Stimulated activated naive CD8-positive, alpha-beta T cell treated with anti-CD3 and anti-CD28 coated beads, Interleukin-15, Interleukin-2, amounts not matched to agents 100 U/mL and 50 U/mL, for 24 hours (primary cell): ENCODE data around the gene COL4A2.

Experiments
- ATAC-seq: fragments of 150-1000 bp; cut with Tn5 transposase; one replicate; pipeline ENCODE4 v1.10.0; 2021
- DNase-seq: peaks from one replicate; pipeline ENCODE4 v3.0.0; 2021

Gene COL4A2

DNA sequence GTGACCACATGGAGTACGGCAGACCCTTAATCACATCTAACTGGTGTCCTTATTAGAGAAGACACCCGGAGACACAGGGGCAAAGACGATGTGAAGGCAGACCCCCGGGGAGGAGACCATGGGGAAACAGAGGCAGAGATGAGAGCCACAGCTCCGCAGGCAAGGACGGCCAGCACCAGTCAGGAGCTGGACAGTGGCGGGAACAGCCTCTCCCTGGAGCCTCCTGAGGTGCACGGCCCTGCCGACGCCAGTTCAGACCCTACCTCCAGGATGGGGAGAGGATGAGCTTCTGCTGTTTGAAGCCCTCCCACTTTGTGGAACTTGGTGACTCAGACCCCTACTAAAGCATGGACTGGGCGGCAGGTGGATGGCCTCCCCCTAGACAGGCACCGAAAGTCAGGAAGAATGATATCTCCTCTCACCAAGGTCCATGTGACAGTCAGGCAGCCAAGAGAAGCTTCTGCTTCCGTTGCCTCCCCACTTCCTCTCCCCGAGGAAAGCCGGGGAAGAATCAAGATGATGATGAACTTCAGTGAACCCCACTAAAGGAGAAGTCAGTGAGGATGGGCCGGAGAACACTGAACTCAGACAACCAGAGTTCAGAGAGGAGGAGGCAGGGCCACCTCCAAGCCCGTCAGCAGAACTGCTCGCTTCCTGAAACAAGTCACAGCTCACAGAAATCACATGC lies 229.1 kb downstream of the COL4A2 start:
- DNase-seq (no peak), ATAC-seq (peak; percentile 40)

- ATAC-seq = no peak
Measured at GRCh38 chr13:110538632-110539031, 231.5 kb downstream of the COL4A2 start.

GRCh38 chr13:110539894-110540293 lies 232.8 kb downstream of the COL4A2 start:
- ATAC-seq (no peak), DNase-seq (no peak)

More at GRCh38 chr13:110538632-110539031, 231.5 kb downstream of the COL4A2 start:
- no peak for DNase-seq

- DNase-seq (no peak), ATAC-seq (no peak)
Measured at GRCh38 chr13:110540871-110541525, 233.9 kb downstream of the COL4A2 start.

- ATAC-seq (no peak), DNase-seq (no peak)
Measured at GRCh38 chr13:110541526-110541920, 234.4 kb downstream of the COL4A2 start.

DNA sequence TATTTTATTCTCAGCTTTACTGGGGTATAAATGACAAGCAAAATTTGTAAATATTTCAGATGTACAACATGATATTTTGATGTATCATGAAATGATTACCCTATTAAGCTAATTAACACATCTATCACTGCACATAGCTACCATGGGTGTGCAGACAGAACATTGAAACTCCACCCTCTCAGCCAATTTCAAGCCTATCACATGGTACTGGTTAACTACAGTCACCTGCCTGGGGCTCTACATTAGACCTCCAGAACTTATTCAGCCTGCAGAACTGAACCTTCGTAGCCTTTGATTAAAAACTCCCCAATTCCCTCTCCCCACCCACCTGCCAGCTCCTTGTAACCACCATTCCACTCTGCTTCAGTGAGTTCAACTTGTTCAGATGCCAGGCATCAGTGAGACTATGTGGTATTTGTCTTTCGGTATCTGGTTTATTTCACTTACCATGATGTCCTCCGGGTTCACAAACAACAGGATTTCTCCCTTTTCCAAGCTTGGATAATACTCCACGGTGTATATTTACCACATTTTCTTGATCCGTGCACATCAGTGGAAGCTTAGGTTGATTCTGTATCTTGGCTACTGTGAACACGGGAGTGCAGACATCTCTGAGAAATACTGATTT lies 235.2 kb downstream of the COL4A2 start:
- DNase-seq (no peak), ATAC-seq (no peak)

GRCh38 chr13:110546378-110546777 lies 239.3 kb downstream of the COL4A2 start:
- DNase-seq = no peak
- ATAC-seq = no peak

DNA sequence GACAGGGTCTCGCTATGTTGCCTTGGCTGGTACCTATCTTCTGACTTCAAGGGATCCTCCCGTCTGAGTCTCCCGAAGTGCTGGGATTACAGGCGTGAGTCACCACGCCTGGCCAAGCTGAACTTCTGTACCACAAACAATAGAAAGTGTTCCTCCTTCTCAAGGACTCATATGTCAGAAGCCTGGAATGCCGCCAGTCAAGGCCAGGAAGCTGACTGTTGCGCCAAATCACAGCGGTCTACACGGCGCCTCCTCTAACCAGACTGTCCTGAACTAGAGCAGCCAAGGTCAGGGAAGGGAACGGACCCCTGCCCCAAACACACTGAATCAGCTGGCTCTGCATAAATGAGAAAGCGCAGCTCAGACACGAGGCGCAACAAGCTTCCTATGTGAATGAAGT lies 239.8 kb downstream of the COL4A2 start:
- DNase-seq (no peak), ATAC-seq (no peak)

GRCh38 chr13:110548891-110549794 lies 242.1 kb downstream of the COL4A2 start:
- DNase-seq = no peak
- no peak for ATAC-seq

DNA sequence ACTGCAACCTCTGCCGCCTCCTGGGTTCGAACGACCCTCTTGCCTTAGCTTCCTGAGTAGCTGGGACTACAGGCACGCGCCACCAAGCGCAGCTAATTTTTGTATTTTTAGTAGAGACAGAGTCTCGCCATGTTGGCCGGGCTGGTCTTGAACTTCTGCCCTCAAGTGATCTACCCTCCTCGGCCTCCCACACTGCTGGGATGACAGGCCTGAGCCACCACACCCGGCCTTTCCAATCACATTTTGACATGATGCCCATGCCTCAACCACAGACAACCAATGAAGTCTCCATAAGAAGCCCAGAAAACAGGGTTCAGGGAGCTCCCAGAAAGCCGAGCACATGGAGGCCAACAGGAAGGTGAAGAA lies 242.7 kb downstream of the COL4A2 start:
- ATAC-seq (no peak), DNase-seq (no peak)

DNA sequence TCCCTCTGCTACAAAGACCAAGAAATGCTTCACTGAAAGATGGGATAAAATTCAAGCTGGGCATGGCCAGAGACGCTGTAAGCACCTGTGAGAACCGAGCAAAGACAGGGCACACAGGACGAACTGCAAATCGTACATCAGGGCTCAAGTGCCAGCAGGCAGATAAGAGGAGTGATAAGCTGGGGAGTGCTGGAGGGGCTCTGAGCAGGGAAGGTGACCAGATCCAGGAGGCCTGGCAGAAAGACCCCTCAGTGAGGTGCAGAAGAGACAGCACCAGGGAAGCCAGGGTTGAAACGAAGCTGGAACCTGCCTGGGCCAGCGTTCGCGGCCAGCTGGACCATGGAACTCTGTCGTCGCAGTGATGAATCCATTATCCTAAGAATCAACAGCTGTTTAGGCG lies 244.2 kb downstream of the COL4A2 start:
- ATAC-seq (no peak), DNase-seq (no peak)

GRCh38 chr13:110552767-110553166 lies 245.7 kb downstream of the COL4A2 start:
- no peak for DNase-seq
- ATAC-seq = no peak

DNA sequence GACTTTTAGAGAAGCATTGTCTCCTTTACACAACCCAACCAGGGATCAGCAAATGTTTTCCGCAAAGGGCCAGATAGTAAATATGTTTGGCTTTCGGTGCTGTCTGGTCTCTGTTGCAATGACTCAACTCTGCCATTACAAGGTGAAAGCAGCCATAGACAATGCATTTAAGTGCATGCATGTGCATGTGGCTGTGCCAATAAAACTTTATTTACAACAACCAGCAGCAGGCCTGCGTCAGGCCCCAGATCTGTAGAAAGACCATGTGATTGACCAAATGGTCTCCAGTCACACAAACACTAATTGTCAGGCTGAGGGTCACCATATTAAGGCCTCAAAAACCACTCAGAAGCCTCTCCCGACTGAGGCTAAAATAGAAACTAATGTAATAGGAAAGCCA lies 246.3 kb downstream of the COL4A2 start:
- ATAC-seq = no peak
- DNase-seq = no peak

GRCh38 chr13:110554227-110554836 lies 247.2 kb downstream of the COL4A2 start:
- DNase-seq = no peak
- ATAC-seq = no peak

GRCh38 chr13:110554946-110555345 lies 247.9 kb downstream of the COL4A2 start:
- DNase-seq = no peak
- ATAC-seq = no peak

DNA sequence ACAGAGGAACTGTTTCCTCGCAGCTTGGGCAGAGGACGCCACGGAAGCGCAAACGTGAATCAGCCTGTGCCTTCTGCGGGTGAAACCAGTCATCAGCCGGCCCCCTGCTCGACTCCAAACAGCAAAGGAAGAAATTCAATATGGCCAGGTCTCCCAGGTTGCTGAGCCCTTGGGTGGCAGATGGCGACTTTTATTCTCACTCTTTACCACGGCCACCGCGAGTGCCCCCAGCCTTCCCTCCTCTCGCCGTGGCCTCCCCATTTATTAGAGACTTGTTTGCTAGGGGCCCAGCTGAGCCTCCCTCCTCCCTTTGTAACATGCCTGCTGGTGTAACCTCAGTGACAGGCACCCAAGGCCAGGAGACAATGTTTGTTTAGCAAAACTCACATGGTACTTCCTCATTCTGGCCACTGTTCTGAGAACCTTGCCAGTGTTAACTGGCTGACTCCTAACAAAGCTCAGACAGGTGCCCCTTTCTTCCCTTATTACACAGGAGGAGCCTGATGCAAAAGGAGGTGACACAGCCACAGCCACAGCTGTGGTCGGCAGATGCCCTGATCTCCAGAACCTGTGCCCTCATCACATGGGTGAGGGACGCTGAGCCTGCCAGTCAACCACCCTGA lies 248.6 kb downstream of the COL4A2 start:
- no peak for ATAC-seq

GRCh38 chr13:110556224-110556606 lies 249.1 kb downstream of the COL4A2 start:
- ATAC-seq (no peak), DNase-seq (no peak)

More for the DNA sequence above, 248.6 kb downstream of the COL4A2 start:
- no peak for DNase-seq

GRCh38 chr13:110557082-110557481 lies 250.0 kb downstream of the COL4A2 start:
- DNase-seq = no peak
- no peak for ATAC-seq

DNA sequence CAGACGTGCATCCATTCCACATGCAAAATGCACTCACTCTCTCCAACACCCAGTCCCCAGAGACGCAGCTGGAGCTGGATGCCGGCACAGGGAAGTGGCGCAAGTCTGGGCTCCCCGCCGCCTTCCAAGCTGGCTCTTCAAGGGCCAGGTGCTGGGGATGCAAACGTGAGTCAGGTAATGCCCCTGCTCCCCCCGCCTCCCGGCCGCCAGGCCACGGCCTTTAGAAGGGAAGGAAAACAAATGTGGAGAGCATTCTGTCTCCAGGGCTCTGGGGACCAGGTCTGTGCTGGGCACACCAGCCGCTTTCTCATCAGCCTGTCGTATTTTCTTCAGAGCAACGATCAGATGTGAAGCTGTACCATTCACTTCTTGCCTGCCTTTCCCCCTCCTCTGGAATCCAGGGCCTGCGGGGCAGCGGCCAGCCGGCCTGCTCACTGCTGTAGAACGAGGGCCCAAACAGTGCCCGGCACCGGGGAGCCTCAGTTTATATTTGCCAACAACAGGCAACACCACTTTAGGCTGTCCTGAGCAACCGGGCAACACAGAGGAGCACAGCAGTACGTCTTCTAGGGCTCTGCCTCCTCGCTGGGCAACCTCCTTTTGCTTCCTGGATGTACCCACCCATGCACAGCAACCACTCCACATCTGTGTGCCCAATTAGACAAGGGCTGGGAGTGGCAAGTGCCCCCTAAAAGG lies 250.7 kb downstream of the COL4A2 start:
- DNase-seq = no peak
- ATAC-seq = no peak

DNA sequence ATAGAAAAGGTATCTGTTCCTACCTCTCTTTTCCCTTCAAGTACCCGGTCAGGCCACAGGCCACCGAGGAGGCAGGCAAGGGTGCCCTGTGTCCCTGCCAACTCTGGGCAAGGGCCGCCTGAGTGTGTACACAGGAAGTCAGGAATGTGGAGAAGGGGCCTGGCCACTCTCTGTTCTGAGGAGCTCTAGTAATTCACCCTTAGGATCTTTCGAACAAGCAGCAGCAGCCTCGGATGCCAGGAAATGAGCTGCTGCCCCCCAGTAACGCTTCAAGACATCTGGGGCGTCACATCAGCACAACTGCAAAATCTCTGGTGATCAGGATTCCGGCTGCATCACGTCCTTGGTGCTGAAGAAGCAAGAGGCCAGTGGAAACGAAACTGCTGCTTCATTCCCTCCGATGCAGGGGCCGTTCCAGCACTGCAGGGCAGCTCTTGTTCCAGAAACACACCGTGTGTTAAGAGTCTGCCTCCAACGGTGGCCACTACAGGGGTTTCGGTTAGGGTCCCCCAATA lies 252.4 kb downstream of the COL4A2 start:
- DNase-seq (no peak), ATAC-seq (no peak)

DNA sequence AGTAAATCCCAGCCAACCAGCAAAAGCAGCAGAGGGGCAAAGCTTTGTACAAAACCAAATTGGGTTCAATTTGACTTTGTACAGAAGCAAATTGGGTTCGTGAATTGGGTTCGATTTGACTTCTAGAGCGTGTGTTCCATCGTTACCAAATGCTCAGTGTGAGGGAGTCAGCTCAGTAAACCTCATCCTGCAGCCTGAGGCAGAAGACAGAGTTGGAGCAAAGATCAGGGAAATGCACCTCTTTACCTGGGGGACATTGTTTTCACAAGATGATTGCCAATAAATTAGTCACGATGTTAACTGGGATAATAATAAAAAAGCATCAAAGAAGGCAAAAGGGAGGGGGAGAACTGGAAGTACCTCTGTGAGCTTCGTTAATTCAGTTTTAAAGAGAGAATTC lies 252.9 kb downstream of the COL4A2 start:
- DNase-seq (no peak), ATAC-seq (no peak)
